Activated naive CD4-positive, alpha-beta T cell treated with anti-CD3 and anti-CD28 coated beads for 36 hours (primary cell): ENCODE measurements around the gene RSL1D1. TPM values are rescaled to one million over a fixed set of nuclear protein-coding genes. Genes with fewer than 3 reads are reported as not detected.

Source experiments
- total RNA-seq, 2 experiments: library from RNA; stranded (reverse); gene quantifications; one replicate each; pipeline ENCODE4 v1.2.3, GENCODE V29; 2021

Gene RSL1D1
- total RNA-seq, 2 experiments from 2014 or later = 354 to 365 TPM

Other genes with a start within 250 kb of the RSL1D1 start
- 10 to 100 TPM; 12.0 to 13.6 TPM for gene SNN, start 183.1 kb downstream of the RSL1D1 start, total RNA-seq
- gene TXNDC11, start 108.7 kb downstream of the RSL1D1 start, total RNA-seq = 10 to 100 TPM; 24.6 to 25.5 TPM
- gene ZC3H7A, start 54.3 kb downstream of the RSL1D1 start, total RNA-seq = 100 to 1,000 TPM; 123 to 127 TPM
- gene GSPT1, start 64.4 kb upstream of the RSL1D1 start, total RNA-seq = 100 to 1,000 TPM; 165 to 175 TPM
- gene NPIPB2, start 90.5 kb upstream of the RSL1D1 start, total RNA-seq = 1 to 10 TPM; 8.5 to 8.7 TPM
- gene TNFRSF17, start 113.7 kb upstream of the RSL1D1 start, total RNA-seq = not detected
- 10 to 100 TPM in 1 of 2 experiments, 1 to 10 TPM in 1; 9.7 to 11.2 TPM for gene SNX29, start 125.2 kb upstream of the RSL1D1 start, total RNA-seq